GM08714 (cell line): Measurements from ENCODE around the gene YAE1.

Source experiments
- H3K4me3 ChIP-seq: fragments of 200-500 bp; sonication (Bioruptor generic); 2 replicates; pipeline ENCODE4 v1.5.1; 2014; ENCODE audit warnings: mild to moderate bottlenecking, low read length, inconsistent platforms
- ZNF274 ChIP-seq: IDR thresholded peaks from 2 replicates; pipeline ENCODE4 v1.6.1; 2012; ENCODE audit warnings: mild to moderate bottlenecking, low read depth, low read length

The YAE1 gene

DNA sequence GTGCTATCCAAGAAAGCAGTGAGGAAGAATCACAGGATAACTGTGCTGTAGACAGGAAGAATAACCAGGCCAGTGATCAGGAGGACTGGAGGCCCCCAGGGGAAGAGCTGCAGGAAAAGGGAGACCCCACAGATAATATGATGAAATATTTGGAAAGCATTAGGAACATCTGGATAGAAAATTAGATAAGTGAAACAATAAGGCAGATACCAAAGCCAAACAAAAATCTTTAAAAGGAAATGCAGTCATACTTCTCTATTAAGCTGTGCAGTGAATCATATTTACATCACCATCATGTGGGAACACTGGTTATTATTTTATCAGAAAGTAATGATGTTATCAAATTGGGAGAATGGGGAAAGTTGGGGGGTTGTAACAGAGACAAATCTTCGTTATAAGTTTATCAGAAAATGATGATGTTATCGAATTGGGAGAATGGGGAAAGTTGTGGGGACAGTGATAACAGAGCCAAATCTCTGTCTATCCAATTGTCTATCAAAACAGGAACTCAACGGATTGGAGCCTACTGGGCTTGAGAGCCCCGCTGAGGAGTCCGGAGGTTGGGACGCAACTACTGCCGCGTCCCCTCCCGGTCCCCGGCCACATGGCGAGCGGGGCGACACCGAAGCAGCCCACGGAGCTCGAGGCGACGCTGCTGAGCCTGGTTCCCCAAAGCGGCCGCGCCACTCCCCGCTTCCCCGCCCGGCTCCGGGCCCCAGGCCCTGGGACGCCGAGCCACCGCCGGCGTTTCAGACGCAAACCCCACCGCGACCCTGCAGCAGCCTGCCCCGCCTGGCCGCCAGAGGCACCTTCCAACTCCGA is 43.1 kb downstream of the YAE1 start:
- TF ChIP-seq ZNF274 = no peak
- H3K4me3 ChIP-seq = no peak overlapping the region

DNA sequence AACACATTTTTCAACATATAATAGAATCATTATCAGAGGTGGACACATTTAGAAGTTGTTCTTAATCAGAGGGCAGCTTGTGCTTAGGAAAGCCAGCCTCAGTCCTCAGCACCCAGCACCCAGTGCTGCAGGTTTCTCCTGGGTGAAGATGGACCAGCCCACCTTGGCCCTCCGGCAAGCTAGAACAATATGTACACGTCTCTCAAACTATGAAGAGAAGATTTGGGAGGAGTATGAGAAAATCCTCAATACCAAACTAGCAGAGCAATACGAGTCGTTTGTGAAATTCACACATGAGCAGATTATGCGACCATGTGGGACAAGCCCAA is 43.7 kb downstream of the YAE1 start:
- TF ChIP-seq ZNF274 = no peak
- H3K4me3 ChIP-seq = no peak overlapping the region

DNA sequence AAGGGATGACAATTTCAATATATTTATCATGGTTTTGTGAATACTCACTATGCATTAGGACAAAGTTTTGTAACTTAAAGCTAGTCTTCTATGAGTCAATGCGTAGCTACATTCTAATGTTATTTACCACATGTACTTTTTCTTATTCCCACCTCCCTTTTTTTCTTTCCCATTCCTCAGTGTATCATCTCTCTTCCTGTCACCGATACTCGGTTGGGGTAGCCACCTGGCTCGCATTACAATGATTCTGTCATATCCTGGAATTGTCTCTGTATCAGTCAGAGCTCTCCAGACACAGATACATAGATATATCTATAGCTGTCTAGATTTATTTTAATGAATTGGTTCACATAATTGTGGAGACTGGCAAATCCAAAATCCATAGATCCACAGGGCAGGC is 47.4 kb downstream of the YAE1 start:
- TF ChIP-seq ZNF274 = no peak
- H3K4me3 ChIP-seq = no peak overlapping the region

DNA sequence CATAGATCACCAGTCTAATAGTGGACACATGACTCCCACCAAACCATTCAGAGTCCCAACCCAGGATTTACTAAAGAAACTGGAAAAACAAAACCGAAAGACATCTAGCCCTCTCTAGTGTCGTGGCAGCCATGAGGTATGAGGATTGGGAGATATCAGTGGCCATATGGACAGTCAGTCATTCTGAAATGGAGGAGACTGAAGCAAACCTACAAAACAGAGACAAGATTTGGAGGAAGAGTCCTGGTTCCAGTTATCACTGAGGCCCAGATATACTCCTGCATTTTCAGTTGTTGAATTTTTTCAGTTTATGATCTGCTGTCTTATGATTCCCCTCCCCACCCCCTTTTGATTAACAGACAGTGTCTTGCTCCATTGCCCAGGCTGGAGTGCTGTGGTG is 48.1 kb downstream of the YAE1 start:
- H3K4me3 ChIP-seq = no peak overlapping the region
- TF ChIP-seq ZNF274 = no peak

DNA sequence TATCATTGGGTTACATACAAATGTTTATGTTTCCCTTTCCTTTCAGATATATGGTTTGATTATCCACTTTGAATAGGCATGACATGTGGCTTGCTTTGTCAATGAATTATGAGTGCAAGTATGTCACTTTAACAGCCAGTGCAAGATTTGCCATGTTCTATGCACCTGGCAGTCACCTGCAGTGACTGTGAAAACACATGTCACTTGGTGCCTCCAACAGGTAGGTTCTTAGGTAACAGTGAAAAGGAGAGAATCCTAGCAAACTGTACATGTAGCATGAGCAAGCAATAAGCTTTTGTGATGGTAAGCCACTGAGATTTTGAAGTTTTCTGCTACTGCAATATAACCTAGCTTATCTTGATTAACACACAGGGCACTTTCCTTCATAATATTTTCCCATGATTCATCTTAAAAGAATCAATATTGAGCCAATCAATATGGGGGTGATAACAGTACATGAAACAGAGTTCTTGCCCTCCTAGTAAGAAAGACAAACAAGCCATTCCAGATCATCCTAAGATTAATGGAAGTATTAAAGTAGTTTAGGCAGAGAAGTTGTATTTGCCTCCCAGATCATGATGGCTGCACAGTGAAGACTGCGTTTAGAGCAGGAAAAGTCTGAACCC is 49.3 kb downstream of the YAE1 start:
- no peak overlapping the region for H3K4me3 ChIP-seq
- TF ChIP-seq ZNF274 = no peak

DNA sequence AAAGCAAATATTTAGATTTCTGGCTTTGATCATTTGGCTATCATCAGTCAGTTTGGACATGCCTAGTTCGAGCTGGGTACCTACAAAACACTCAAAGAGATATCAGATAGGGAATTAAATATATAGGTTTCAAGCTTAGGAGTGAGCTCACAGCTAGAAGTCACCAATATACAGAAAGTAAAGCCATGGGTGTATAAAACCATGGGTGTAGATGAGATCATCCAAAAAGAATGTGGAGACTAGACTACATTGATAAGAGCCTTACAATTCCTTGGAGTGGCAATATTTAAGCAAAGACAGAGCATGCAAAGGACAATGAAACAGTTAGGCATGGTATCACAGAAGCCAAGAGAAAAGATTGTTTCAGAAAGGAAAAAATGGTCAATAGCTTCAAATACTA is 49.9 kb downstream of the YAE1 start:
- no peak for TF ChIP-seq ZNF274
- H3K4me3 ChIP-seq = no peak overlapping the region

DNA sequence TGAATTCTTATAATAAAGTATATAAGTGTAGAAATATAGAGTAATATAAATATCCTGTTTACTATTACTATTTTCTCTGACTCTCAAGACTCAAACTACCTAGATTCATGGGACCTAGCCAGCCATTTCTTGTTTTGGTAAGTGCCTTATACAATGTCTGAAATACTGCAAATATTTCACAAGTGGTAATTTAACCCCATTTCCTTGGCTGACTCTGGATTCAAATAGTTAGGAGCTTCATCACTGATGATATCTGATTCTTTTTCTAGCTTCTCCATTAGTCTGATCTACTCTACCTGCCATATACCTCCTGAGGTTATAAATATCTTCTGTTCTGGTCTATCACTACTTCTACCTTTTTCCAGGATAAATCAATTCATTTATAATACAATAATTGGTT is 50.8 kb downstream of the YAE1 start:
- no peak overlapping the region for H3K4me3 ChIP-seq
- no peak for TF ChIP-seq ZNF274

DNA sequence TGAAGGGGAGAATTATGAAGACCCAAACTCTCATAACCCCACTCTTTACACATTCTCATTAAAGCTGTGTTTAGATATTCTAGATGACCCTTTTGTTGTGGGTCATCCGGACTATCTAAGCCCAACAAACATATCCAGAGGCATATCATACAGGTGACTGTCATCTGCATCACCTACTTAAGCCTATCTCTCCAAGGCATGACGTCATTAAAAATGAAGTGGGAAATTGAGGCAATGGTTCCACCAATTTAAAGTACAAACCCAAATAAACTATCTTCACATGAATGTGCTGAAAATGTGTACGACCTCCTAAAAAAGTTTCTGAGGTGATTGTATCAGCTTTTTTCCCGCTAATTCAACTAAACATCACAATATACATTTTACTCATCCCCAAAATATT is 52.7 kb downstream of the YAE1 start:
- no peak overlapping the region for H3K4me3 ChIP-seq
- TF ChIP-seq ZNF274 = no peak

DNA sequence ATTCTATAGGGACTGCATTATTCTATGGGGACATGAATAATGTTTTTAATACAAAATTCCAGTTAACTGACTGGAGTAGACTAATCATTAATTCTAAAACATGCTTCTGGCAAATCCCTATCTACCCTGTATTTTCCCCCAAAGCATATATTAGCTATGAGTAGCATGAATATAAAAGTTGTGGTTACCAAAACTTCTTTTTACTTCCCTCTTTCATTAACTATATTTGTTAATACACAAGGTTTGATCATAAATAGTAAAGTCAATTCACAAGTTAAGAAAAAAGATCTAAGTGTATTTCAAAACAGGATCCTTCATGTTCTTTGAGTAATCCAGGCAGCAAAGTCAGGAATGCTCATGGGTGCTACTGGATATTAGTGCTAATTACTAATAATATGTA is 54.3 kb downstream of the YAE1 start:
- H3K4me3 ChIP-seq = no peak overlapping the region
- no peak for TF ChIP-seq ZNF274

DNA sequence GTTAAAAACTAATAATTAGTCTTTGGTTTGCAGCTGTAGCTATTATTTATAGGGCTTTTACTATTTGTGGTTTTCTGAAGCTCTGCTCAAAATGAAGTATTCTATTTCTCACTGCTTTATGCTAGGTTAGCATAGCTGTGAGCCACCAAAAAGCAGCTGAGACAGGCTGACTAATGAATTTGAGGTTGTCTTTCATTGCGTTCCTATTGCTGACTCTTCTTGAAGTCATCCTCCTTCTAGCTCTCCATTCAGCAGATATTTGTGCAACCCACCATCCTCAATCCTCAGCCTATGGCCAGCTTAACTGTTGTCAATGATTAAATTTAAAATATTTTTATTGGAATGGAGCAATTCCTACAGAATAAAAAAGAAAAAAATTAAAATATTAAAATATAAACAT is 55.1 kb downstream of the YAE1 start:
- no peak for TF ChIP-seq ZNF274
- no peak overlapping the region for H3K4me3 ChIP-seq

DNA sequence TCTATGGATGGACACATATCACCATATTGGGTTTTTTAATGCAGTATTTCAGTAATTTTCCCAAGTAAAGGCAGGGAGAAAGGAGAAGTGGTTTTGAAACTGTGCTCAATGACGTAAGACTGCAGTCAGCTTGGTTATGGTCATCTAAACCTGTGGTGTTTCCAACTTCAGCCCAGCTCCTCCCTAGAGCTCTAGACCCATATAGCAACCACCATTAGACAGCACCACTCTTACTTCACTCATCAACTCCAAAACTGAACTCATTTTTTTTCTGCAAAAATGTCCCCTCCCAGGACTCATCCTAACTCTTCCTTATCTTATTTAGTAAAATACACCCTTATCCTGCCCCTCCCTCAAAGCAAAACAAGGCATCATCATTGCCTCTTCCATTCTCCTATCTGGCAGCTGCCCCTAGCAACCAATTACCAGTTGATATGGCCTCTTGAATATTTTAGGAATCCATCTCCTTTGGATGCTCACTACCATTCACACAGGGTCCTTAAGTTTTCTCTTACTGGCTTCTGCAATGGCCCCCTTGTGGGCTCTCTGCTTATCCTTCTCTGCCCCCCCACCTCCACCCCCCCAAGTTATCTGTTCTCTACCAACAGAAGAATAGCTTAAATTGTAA is 55.7 kb downstream of the YAE1 start:
- TF ChIP-seq ZNF274 = no peak
- peak overlapping the region; percentile 83 for H3K4me3 ChIP-seq
